GM19035 (cell line): ENCODE data around the gene NDOR1.
"Not testable (repeated sequence)": the region's sequence is repeated elsewhere in the genome, so short reads cannot be mapped to it uniquely, and the experiment has no call there.

Experiments
- ATAC-seq: cut with Tn5 transposase; IDR thresholded peaks from one replicate; pipeline ENCODE4 v1.9.1; 2021; ENCODE audit not compliant: unreplicated experiment

NDOR1 gene

GRCh38 chr9:137241490-137242268 lies 36.2 kb downstream of the NDOR1 start:
- ATAC-seq = no peak

DNA sequence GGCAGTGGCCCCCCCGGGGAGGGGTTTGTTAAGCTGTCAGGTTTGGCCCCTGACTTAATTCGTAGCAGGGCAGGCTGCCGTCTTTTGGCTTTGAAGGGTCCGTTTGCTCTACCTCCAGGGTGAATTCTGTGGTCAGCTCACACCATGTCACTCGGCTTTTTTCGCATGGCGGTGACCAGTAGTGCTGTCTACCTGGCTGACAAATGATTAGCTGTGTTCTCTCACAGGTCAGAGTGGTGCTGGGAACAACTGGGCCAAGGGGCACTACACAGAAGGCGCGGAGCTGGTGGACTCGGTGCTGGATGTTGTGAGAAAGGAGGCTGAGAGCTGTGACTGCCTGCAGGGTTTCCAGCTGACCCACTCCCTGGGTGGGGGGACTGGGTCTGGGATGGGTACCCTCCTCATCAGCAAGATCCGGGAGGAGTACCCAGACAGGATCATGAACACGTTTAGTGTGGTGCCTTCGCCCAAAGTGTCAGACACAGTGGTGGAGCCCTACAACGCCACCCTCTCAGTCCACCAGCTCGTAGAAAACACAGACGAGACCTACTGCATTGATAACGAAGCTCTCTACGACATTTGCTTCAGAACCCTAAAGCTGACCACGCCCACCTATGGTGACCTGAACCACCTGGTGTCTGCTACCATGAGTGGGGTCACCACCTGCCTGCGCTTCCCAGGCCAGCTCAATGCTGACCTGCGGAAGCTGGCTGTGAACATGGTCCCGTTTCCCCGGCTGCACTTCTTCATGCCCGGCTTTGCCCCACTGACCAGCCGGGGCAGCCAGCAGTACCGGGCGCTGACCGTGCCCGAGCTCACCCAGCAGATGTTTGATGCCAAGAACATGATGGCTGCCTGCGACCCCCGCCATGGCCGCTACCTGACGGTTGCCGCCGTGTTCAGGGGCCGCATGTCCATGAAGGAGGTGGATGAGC lies 37.0 kb downstream of the NDOR1 start:
- no peak for ATAC-seq

DNA sequence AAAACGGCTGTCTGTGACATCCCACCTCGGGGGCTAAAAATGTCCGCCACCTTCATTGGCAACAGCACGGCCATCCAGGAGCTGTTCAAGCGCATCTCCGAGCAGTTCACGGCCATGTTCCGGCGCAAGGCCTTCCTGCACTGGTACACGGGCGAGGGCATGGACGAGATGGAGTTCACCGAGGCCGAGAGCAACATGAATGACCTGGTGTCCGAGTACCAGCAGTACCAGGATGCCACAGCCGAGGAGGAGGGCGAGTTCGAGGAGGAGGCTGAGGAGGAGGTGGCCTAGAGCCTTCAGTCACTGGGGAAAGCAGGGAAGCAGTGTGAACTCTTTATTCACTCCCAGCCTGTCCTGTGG lies 37.7 kb downstream of the NDOR1 start:
- ATAC-seq = not testable (repeated sequence)

DNA sequence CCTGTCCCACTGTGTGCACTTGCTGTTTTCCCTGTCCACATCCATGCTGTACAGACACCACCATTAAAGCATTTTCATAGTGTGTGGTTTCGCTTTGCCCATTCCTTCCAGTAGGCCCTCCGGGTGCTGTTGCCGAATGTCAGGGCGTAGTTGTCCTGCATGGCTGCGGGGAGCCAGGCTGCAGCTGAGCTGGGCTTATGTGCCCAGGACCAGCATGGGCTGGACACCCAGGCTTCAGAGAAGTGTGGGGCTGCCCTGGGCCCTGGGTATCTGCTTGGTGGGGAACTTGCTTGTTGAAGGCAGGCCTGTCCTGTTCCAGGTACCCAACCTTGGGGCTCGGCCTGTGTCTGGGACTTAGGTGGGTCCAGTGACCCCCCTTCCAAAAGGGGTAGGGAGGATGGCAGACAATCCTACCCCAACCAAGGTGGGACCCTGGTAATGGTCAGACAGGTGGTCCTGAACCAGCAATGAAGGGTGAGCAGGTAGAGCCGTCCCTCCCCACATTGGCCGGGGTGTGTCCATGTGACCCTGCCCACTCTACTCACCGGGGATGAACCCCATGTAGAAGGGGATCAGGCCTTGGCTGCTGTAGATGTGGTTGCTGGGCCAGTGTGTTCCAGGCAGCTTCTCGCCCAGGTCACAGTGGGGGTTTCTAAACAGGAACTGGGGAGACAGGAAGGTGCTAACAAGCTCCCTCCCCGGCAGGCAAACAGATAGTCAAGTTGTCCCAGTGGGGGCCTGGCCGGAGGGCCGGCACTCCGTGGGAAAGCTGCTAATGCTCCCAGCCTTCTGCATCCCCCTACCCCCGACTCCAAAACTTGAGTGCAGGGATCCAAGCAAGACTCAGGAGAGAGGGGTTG lies 38.4 kb downstream of the NDOR1 start:
- ATAC-seq = no peak

DNA sequence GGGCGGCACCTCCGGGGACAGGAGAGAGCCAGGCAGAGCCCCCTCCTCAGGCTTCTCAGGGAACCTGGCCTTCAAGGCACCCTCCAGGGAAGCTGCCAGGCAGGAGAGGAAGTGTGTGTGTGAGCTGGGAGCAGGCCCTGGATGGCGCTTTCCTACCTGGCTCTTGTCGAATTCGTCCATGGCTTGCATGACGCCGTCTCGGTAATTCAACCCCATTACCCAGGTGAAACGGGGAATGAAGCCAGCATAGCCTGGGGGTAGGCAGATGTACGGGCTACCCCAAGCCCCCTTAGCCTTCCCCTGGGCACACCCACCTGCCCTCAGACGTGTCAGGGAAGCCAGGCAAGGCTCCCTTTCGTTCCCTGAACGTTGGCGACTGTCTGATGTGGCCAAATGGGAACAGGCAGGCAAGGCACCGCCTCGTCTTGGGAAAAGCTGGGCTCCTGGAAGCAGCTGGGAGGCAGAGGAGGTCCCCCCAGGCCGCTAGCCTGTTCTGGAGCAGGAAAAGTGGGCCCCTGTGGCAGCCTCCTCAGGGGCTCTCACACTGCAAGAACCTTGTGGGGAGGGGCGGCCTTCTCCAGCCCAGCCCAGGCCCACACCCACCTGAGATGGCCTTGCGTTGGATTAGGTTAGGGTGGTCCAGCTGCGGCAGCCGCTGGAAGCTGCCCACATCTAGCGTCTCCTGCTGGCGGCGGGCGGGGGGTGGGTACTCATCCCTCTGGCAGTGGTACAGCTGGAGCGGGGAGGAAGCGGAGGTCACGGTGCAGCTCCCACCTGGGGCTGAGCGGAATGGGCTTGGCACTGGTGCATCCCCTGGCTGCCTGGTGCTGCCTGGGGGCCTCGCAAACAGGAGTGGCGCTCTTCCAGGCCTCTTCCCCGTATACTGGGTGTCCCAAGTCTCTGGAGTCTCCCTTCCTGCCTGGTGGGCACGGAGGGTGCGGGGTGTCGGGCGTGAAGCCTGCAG lies 39.3 kb downstream of the NDOR1 start:
- ATAC-seq = no peak

DNA sequence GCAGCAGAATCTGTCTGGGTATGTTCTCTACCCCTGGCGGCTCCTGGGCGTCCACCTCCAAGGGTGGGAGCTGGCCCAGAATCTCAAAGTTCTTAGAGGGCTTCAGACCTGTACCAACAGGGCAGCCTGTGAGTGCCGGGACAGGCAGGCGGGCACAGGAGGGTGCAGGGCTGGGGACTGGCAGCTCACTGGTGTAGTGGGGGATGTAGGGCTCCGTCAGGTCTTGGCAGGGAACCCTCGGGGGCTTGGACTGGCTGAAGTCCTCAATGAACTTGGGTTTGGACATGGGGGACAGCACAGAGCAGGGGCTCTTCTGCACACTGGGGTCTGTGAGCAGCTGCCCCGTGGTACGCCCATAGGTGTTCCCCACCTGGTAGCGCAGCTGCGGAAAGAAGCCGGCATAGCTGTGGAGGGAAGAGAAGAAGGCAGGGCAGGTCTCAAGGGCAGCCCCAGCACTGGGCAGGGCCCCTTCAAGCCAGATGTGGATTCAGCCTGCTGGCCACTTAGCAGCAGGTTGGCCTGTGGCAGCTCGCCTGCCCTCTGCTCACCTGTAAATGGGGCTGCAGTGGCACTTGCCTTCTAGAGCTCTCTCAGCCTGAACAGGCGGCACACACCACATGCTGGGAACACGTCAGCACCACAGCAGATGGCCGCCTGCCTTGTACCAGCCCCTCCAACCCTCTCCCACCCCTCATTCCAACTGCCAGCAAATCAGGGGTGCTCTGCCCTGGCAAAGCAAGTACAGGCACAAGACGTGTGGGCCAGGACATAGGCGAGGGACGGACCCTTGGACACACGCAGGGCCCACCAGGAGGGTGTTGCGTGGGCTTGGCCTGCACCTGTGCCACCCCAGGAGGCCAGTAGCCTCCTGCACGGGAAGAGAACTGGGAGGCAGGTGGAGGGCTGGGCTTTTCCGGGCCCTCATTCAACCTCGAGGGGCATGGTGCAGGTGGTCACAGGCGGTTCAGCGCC lies 40.2 kb downstream of the NDOR1 start:
- ATAC-seq = no peak

GRCh38 chr9:137247135-137247915 lies 41.8 kb downstream of the NDOR1 start:
- no peak for ATAC-seq

- no peak for ATAC-seq
Observed at GRCh38 chr9:137247916-137248175, 42.3 kb downstream of the NDOR1 start.

DNA sequence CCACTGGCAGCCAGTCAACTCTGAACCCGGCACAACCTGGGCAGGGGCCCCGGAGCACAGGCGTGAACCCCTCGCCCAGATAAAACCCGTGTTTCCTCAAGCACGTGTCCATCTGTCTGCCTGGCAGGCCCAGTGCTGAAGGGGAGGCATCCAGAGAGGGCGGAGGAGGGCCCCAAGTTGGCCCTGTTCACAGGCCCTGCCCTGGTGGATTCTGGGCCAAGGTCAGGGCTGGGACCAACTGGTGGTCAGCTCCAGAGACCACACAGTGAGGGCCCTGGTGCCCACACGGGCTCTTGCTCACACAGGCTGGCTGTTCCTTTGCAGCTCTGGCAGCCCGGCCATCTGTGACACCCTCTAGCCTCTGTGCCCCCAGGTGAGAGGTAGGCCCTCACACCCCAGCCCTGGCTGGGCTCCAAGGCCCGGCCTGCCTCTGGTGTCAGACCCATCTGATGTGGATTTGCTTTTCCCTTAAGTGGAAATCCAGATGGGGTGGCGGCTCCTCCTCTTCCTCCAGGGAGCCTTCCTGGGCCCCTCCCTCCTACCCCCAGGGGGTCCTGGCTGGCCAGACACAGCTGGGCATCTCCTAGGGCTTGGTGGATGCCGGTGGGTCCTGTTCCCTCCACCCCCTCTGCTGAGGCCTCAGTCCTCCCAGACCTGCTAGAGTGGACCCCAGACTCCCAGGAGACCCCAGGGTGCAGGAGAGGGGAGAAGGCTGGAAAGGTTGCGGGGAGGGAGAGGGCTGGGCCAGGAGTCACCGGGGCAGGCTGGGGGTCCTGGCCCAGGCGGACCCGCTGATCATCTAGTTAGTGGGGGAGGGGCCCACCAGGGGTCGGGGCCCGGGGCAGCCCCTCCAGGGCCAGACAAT lies 45.1 kb downstream of the NDOR1 start:
- ATAC-seq = no peak

DNA sequence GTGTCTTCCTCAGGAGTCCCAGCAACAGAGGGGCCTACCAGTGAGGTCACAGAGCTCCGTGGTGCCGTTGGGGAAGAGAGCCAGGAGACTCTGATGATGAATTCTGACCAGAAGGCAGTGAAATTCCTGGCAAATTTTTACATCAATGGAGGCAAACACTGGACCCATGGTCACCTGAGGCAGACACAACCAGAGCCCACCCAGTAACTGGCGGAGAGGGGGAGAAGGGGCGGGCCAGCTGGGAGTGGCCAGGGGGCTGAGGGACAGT lies 45.6 kb downstream of the NDOR1 start, which contains the start of gene STPG3:
Gene STPG3, plus strand, starts transcription at position 93 of the 268 bp plus-strand sequence. Its CDS starts 1 bp downstream, at position 94.
- ATAC-seq = no peak

DNA sequence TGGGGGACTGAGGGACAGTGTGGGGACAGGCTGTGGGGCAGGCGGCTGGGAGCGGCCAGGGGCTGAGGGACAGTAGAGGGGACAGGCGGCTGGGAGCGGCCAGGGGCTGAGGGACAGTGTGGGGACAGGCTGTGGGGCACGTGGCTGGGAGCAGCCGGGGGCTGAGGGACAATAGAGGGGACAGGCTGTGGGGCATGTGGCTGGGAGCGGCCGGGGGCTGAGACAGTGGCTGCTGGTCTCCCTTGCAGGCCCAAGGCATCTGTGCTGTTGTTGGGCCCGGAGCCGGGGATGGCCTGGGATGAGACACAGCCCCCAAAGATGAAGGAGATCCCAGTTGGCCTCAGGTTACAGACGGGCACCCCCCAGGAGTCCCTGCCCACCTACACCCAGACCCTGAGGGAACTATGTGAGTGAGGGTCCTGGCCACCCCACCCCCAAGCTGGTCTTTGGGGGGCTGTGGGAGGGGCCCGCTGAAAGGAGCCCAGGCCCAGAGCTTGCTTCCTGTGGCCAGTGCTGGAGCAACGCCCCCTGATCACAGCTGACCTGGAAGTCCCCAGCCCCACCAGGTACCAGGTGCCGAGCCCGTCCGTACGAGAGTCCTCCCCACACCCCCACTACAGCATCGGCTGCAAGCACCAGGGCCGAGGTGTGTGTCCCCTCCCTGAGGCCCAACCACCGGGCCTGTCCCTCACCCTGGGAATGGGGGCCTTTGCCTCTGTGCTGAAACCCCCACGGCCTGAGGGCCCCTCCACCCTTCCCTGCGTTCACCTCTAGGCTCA lies 46.2 kb downstream of the NDOR1 start:
- no peak for ATAC-seq

DNA sequence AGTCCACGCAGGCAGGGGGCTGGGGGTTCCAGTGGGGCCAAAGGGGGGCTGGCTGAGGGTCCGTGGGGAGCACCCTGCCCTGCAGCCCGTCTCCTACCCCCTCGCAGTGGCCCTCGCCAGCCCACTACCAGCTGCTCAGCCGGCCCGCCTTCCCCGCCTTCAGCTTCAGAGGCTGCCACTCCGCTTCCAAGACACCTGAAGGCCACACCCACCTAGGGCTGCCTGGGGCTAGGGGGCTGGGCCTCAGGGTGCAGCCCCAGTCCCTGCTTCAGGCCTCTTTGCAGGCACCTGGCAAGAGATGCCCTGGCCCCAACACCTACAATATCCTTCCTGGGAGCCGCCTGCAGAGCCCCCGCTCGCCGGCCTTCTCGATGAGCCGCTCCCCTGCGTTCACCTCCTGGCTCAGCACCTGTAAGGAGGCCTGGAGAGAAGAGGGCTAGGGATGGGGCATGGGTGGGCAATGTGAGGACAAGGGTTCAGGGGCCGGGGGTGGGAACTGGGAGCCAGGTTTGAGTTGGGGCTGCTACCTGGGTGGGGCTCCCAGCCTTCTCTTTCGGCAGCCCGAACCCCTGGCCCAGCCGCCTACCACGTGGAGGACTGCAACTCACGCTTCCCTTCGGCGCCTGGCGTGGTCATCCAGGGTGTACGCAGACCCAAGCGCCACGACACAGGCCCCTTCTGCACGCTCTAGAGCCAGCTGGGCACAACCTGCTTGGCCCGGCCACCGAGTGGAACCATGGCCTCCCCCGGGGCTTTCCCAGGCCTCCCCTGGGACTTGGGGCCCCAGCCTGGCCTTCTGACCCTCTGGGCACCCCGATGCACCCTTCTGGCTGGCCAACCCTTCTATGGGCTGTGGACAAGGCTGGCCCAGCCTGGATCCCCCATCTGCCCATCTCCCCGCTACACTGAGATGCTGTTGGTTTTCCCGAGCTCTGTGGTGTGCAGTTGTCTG lies 47.3 kb downstream of the NDOR1 start:
- no peak for ATAC-seq

GRCh38 chr9:137253717-137254623 lies 48.5 kb downstream of the NDOR1 start:
- ATAC-seq = no peak

GRCh38 chr9:137254624-137255447 lies 49.3 kb downstream of the NDOR1 start, which contains the start of gene NELFB:
Gene NELFB, plus strand, starts transcription at chr9:137255327.
- peak; percentile 77 for ATAC-seq
